MG63 (cell line): ENCODE measurements around the gene IRF2. TPM values are rescaled to one million over a fixed set of nuclear protein-coding genes. Genes with fewer than 3 reads are reported as not detected.
A peak's percentile ranks its signal among the peaks of the same experiment; 100 is the strongest.

Experiments
- DNase-seq: peaks from one replicate; pipeline ENCODE4 v3.0.0-alpha.2; 2020
- H3K27me3 ChIP-seq: fragments of 250-450 bp; sonication (Bioruptor Pico); 2 replicates; pipeline ENCODE4 v1.5.1; 2020; ENCODE audit warnings: mild to moderate bottlenecking, moderate library complexity
- H3K36me3 ChIP-seq: fragments of 250-450 bp; sonication (Bioruptor Pico); 2 replicates; pipeline ENCODE4 v1.5.1; 2020; ENCODE audit warnings: mild to moderate bottlenecking, moderate library complexity
- H3K4me3 ChIP-seq: fragments of 250-450 bp; sonication (Bioruptor Pico); 2 replicates; pipeline ENCODE4 v1.5.1; 2020; ENCODE audit warnings: mild to moderate bottlenecking, moderate library complexity
- H3K9me3 ChIP-seq: fragments of 250-450 bp; sonication (Bioruptor Pico); 2 replicates; pipeline ENCODE4 v1.5.1; 2020; ENCODE audit warnings: mild to moderate bottlenecking, moderate library complexity
- total RNA-seq: library from RNA; depleted of rRNA; stranded (reverse); fragments of >200 nt; shearing (Covaris generic); gene quantifications from 2 replicates; pipeline ENCODE4 v1.2.3, GENCODE V29; 2014; ENCODE audit warnings: low replicate concordance

Gene IRF2
- total RNA-seq, 1 experiment from 2014 or later: 13.9 TPM

GRCh38 chr4:184443318-184443717 lies 31.0 kb downstream of the IRF2 start:
- Histone ChIP-seq H3K4me3 (no peak overlapping the region), H3K36me3 (no peaks in the 10 kb centered on the region), H3K9me3 (no peaks in the 10 kb centered on the region), H3K27me3 (no peaks in the 10 kb centered on the region)
- DNase-seq: no peak

- H3K9me3 ChIP-seq: no peaks in the 10 kb centered on the region
- no peak overlapping the region for H3K4me3 ChIP-seq
- no peaks in the 10 kb centered on the region for H3K36me3 ChIP-seq
- no peak for DNase-seq
- H3K27me3 ChIP-seq: no peaks in the 10 kb centered on the region
Observed at GRCh38 chr4:184442314-184442635, 32.1 kb downstream of the IRF2 start.

GRCh38 chr4:184441461-184442313 lies 32.7 kb downstream of the IRF2 start:
- Histone ChIP-seq H3K36me3 (no peaks in the 10 kb centered on the region), H3K4me3 (no peak overlapping the region), H3K9me3 (no peaks in the 10 kb centered on the region), H3K27me3 (no peaks in the 10 kb centered on the region)
- peak; percentile 9 for DNase-seq

GRCh38 chr4:184440595-184441358 lies 33.6 kb downstream of the IRF2 start:
- Histone ChIP-seq H3K4me3 (no peak overlapping the region), H3K36me3 (no peaks in the 10 kb centered on the region), H3K9me3 (no peaks in the 10 kb centered on the region), H3K27me3 (no peaks in the 10 kb centered on the region)
- no peak for DNase-seq

- Histone ChIP-seq H3K4me3 (no peak overlapping the region), H3K36me3 (no peaks in the 10 kb centered on the region), H3K27me3 (no peaks in the 10 kb centered on the region), H3K9me3 (no peaks in the 10 kb centered on the region)
- no peak for DNase-seq
Observed at GRCh38 chr4:184439856-184440594, 34.3 kb downstream of the IRF2 start.

GRCh38 chr4:184439386-184439785 lies 35.0 kb downstream of the IRF2 start:
- no peaks in the 10 kb centered on the region for H3K27me3 ChIP-seq
- DNase-seq: no peak
- H3K9me3 ChIP-seq: no peaks in the 10 kb centered on the region
- H3K4me3 ChIP-seq: no peak overlapping the region
- no peaks in the 10 kb centered on the region for H3K36me3 ChIP-seq

GRCh38 chr4:184438375-184438774 lies 36.0 kb downstream of the IRF2 start:
- Histone ChIP-seq H3K27me3 (no peaks in the 10 kb centered on the region), H3K9me3 (no peaks in the 10 kb centered on the region), H3K36me3 (no peaks in the 10 kb centered on the region), H3K4me3 (no peak overlapping the region)
- no peak for DNase-seq

GRCh38 chr4:184437565-184438265 lies 36.6 kb downstream of the IRF2 start:
- DNase-seq: no peak
- H3K27me3 ChIP-seq: no peaks in the 10 kb centered on the region
- H3K36me3 ChIP-seq: no peaks in the 10 kb centered on the region
- H3K4me3 ChIP-seq: no peak overlapping the region
- H3K9me3 ChIP-seq: no peaks in the 10 kb centered on the region

GRCh38 chr4:184434501-184435066 lies 39.8 kb downstream of the IRF2 start:
- Histone ChIP-seq H3K36me3 (no peaks in the 10 kb centered on the region), H3K9me3 (no peaks in the 10 kb centered on the region), H3K4me3 (no peak overlapping the region), H3K27me3 (no peaks in the 10 kb centered on the region)
- DNase-seq: no peak

- no peaks in the 10 kb centered on the region for H3K36me3 ChIP-seq
- H3K4me3 ChIP-seq: no peak overlapping the region
- DNase-seq: no peak
- no peaks in the 10 kb centered on the region for H3K9me3 ChIP-seq
- H3K27me3 ChIP-seq: no peaks in the 10 kb centered on the region
Observed at GRCh38 chr4:184434021-184434420, 40.3 kb downstream of the IRF2 start.

- Histone ChIP-seq H3K36me3 (no peaks in the 10 kb centered on the region), H3K27me3 (no peaks in the 10 kb centered on the region), H3K9me3 (no peaks in the 10 kb centered on the region), H3K4me3 (no peak overlapping the region)
- no peak for DNase-seq
Observed at GRCh38 chr4:184433258-184433892, 41.0 kb downstream of the IRF2 start.

- Histone ChIP-seq H3K36me3 (no peaks in the 10 kb centered on the region), H3K4me3 (no peak overlapping the region)
- no peak for DNase-seq
Observed at GRCh38 chr4:184432127-184432922, 42.0 kb downstream of the IRF2 start.

GRCh38 chr4:184430163-184430562 lies 44.2 kb downstream of the IRF2 start:
- Histone ChIP-seq H3K27me3 (no peaks in the 10 kb centered on the region), H3K9me3 (no peaks in the 10 kb centered on the region), H3K36me3 (no peaks in the 10 kb centered on the region), H3K4me3 (no peak overlapping the region)
- no peak for DNase-seq

More at GRCh38 chr4:184432127-184432922, 42.0 kb downstream of the IRF2 start:
- Histone ChIP-seq H3K9me3 (no peaks in the 10 kb centered on the region), H3K27me3 (no peaks in the 10 kb centered on the region)

- Histone ChIP-seq H3K4me3 (no peak overlapping the region), H3K36me3 (no peaks in the 10 kb centered on the region), H3K9me3 (no peaks in the 10 kb centered on the region), H3K27me3 (no peaks in the 10 kb centered on the region)
- no peak for DNase-seq
Observed at GRCh38 chr4:184428787-184429186, 45.6 kb downstream of the IRF2 start.

GRCh38 chr4:184427687-184428086 lies 46.7 kb downstream of the IRF2 start:
- no peak overlapping the region for H3K4me3 ChIP-seq
- no peak for DNase-seq
- H3K36me3 ChIP-seq: no peaks in the 10 kb centered on the region
- H3K9me3 ChIP-seq: no peaks in the 10 kb centered on the region
- H3K27me3 ChIP-seq: no peaks in the 10 kb centered on the region
